Activated effector memory CD4-positive, alpha-beta T cell treated with anti-CD3 and anti-CD28 coated beads, Interleukin-2, amount 50 U/mL, for 16 hours (primary cell): ENCODE results near the gene TSTD2.

Source experiments
- DNase-seq: peaks from one replicate; pipeline ENCODE4 v3.0.0-alpha.2; 2020

Gene TSTD2

DNA sequence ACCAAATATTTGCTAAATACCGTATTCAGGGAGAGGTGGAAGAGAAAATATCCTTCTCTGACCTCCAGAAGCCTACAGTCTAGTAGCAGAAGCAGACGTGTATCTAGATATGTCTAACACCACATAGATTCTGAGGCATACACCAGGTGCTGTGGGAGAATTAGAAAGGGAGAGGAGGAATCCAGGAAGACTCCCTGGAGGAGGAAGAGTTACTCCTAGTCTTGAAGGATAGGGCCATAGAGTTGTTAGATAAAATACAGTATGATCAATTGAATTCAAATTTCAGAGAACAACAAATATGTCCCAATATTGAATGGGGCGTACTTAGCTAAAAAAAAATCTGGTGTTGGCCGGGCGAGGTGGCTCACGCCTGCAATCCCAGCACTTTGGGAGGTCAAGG is 73.0 kb downstream of the TSTD2 start:
- DNase-seq = no peak

DNA sequence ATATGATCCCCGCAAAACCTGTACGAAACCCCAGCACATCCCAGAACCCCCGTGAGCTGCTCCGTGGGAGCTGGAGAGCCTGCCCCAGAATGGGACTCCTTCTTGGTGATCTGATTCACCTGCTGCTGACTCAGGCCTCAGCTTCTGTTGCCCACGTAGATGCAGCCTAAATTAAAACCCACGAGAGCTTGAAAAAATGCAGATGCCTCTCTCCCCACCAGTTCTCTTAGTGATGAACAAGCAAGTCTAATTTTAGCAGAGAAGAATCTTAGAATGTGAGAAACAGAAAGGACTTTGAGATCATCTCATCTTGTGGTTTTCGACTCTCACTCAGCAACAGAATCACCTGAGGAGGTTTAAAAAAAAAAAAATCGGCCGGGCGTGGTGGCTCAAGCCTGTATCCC is 74.1 kb downstream of the TSTD2 start:
- DNase-seq = peak; percentile 60

DNA sequence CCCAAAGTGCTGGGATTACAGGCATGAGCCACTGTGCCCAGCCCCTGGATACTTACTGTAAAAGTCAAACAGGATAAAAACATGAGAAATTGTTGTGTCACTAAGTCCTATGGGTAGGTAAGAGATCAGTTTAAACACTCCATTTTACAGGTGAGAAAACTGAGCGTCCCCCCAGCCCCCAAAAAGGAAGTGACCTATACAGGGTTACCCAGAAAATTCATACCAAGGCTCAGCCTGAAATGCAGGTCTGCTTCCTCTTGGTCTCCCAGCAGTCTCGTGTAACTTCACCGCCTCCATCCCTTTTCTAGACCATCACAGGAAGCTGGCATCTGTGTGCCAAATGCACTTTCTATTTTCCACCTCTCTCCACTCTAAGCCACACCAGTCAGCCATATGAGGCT is 74.5 kb downstream of the TSTD2 start:
- peak; percentile 47 for DNase-seq

DNA sequence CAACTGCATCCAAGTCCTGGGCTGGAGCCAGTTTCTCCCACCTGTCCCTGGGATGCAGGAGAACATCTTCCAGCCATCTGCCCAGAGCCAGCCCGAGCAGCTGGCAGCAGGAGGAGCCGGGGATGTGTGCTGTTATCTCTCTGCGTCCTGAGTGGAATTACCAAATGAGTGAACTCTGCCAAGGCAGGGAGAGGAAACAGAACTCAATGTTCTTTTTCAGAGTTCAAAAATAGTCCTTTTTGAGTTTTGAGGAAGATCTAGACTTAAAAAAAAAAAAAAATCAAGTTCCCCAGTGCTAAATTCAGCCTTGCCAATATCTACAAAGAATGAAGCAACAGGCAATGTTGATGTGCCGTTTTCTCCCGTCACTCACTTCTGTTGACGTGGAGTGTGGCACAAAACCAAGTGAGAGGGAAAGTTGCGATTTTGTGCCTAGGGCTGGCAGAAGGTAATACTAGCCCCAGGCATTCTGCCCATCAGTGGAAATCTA is 75.5 kb downstream of the TSTD2 start:
- peak; percentile 6 for DNase-seq

DNA sequence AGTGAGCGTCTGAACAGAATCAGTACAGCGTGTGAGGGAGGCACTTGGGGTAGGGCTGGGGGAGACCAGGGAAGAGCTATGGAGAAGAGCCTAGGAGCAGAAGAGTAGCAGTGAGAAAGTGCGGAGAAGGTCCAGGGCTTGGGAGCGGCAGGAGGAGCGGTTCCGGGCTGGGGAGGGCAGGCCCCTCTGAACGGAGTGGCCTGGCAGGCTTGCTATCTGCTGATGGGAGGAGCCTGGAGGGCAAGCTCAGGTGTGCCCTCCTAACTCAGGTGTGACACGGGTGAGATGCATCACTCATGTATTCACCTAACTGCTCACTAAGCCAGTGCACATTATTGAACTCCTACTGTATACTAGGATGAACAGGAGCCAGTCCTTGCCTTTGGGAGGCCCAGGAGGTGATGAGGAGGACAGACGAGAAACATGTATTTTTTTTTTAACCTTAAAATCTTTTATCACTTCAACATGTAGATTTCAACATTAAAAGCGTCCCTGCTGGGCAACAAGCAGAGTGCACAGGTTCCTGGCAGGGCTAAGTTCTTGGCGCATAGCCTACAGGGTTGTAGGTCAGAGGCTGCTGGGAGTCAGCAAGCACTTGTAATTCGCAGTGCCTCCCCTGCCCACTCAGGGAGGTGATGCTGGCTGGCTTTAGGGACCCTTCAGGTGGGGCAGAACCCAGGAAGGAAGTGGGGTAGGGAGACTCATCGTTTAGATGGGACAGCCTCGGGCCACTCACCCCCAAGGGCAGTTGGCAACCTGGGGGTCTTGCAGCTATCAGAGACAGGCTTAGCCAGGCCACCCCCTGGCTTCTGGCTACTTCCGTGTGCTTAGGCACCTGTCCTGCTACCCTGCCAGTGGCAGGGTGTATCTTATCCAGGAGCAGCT is 76.2 kb downstream of the TSTD2 start:
- DNase-seq = peak; percentile 43

DNA sequence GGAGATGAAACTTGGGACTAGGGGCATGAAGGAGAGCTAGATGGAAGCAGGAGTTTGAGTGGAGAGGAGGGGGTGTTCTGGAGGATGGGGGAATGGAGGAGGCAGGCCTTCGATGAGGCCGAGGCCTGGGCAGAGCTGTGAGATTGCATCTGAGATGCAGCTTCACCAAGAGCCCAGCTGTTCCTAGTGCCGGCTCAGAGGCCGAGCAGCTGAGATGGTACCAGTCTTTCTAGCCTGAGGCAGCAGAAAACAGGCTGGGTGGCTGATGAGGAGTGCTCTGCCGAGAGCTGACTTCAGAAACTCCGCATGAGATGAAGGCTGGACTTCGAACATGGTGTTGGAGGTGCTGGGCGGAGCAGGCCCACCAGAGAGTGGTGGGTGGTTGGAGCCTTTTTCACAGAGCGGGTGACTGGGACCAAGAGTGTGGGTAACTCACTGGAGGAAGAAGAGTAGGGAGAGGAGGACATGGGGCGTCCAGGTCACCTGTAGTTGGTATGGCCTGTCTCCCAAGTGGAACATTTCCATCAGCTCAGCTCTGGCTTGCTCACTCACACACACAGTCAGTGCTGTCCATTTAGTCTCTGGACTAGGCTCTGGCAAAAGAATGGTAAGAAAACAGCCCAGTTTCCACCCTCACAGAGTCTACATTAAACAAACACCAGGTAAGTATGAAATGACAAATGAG is 77.0 kb downstream of the TSTD2 start:
- DNase-seq = peak; percentile 38

DNA sequence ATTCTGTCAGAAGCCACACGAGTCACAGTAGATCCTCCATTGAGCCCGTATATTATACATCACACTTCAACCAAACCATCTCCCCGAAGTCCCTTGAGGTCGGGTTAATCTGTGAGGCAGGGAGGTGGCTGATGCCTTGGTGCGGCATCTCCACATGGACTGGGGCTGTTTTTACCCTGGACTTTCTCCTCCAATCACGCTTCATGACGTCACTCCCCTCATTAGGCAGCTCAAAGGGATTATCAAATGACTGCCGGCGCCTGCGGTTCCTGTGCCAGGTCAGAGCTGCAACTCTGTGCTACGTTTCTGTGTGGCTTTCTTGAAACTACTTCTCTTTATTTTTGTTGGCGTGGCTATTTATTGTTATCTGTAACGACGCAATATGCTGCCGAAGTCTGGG is 78.0 kb downstream of the TSTD2 start:
- peak; percentile 19 for DNase-seq

DNA sequence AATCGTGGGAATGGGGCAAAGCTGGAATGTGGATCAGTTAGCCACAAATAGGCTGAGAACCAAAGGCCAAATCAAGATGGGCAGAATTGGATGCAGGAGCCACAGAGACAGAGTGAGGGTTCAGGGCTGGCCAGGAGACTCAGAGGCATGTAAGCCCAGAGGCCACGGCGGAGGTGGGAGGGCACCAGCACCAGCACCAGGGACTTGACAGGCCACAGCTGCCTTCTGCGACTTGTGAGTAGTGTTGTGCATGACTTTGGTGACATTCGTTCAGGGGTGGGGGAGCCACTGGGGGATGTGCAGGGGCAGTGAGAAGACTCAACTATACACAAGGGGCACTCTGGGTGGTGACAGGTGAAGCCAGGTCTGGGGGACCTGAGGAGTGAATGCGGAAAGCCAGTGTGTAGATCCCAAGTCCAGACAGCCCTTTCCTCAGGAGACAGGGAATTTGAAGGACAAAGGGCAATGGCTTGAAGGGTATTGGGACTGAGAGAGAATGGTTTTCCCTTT is 78.5 kb downstream of the TSTD2 start:
- DNase-seq = no peak

DNA sequence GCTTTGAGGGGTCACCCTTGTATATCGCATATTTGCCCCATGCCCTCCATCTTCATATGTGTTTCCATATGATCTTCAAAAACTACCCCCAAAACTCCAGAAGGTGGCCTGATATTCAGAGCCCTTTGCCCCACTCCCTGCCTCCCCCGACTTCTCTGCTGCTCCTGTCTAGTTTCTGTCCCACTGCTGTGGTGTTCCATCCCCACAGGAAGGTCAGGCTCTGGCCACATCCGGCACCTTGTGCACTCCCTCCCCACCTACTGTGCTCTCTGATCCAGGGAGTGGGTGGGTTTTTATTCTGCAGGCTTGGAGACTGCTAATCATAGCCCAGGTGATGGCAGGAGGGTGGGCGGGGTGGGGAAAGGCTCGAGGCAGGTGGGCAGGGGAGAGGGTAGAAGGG is 79.3 kb downstream of the TSTD2 start:
- no peak for DNase-seq

DNA sequence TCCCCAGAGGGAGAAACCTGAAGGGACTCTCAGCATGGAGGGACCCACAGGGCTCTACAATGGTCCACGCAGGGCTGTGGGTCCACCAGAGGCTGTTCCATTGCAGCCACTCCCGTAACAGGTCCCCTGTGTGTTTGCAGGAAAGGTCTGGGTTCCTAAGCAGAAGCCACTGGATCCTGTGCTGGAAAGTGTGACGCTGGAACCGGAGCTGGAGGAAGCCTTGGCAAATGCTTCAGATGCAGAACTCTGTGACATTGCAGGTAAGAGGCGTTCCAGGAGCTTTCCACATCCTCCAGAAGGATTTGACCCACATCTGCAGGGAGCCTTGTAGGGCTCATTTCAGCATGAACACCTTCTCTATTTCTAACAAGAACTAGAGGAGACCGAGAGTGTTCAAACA is 80.0 kb downstream of the TSTD2 start:
- DNase-seq = no peak

DNA sequence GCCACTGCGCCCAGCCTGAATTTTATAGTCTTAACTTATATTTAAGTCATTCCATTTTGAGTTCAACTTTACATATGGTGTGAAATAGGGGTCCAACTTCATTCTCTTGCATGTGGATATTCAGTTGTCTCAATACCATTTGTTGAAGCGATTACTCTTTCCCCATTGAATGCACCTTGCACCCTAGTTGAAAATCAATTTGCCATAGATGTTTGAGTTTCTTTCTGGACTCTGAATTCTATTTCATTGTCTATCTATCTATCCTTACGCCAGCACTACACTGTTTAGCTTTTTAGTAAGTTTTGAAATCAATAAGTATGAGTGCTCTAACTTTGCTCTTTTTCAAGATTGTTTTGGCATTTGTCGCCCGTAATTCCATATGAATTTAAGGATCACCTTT is 81.9 kb downstream of the TSTD2 start:
- no peak for DNase-seq

DNA sequence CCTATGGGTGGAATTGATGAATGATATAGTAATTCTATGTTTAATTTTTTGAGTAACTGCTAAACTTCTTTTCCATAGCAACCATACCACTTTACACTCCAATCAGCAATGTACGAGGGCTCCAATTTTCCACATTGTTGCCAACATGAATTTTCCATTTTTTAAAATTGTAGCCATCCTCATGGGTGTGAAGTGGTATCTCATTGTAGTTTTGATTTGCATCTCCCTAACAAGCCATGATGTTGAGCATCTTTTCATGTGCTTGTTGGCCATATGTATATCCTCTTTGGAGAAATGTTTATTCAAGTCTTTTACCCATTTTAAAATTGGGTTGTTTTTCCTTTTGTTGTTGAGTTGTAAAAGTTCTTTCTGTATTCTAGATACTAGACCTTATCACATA is 82.8 kb downstream of the TSTD2 start:
- DNase-seq = no peak
